HPDE6-E6E7 (cell line): ENCODE measurements around the gene EIF3K.

Experiments
- DNase-seq: peaks from one replicate; pipeline ENCODE4 v3.0.0; 2011; ENCODE audit warnings: missing footprints; ENCODE audit errors: extremely low spot score

The EIF3K gene

GRCh38 chr19:38665950-38666662 is 47.1 kb downstream of the EIF3K start:
- DNase-seq, result no peak

GRCh38 chr19:38666663-38667511 is 47.9 kb downstream of the EIF3K start:
- DNase-seq, result no peak

- DNase-seq, result no peak
These were observed 48.7 kb downstream of the EIF3K start for GRCh38 chr19:38667661-38668171.

GRCh38 chr19:38669552-38669951 is 50.6 kb downstream of the EIF3K start:
- DNase-seq, result no peak

- no peak for DNase-seq
These were observed 52.0 kb downstream of the EIF3K start for GRCh38 chr19:38670921-38671398.

GRCh38 chr19:38671654-38672053 is 52.7 kb downstream of the EIF3K start:
- no peak for DNase-seq

- no peak for DNase-seq
These were observed 54.0 kb downstream of the EIF3K start for GRCh38 chr19:38673030-38673429.

- DNase-seq, result no peak
These were observed 55.6 kb downstream of the EIF3K start for GRCh38 chr19:38674388-38675171.

- DNase-seq, result no peak
These were observed 56.6 kb downstream of the EIF3K start for GRCh38 chr19:38675611-38676010.

- DNase-seq, result no peak
These were observed 57.3 kb downstream of the EIF3K start for GRCh38 chr19:38676023-38676877.

- no peak for DNase-seq
These were observed 58.1 kb downstream of the EIF3K start for GRCh38 chr19:38676878-38677646.

GRCh38 chr19:38678217-38678890 is 59.4 kb downstream of the EIF3K start:
- no peak for DNase-seq

GRCh38 chr19:38678891-38679494 is 60.0 kb downstream of the EIF3K start:
- no peak for DNase-seq

GRCh38 chr19:38679839-38680238 is 60.9 kb downstream of the EIF3K start:
- no peak for DNase-seq

- no peak for DNase-seq
These were observed 63.3 kb downstream of the EIF3K start for GRCh38 chr19:38682195-38682867.

- DNase-seq, result no peak
These were observed 63.9 kb downstream of the EIF3K start for GRCh38 chr19:38682872-38683392.

- DNase-seq, result peak; percentile 91
These were observed 64.5 kb downstream of the EIF3K start for GRCh38 chr19:38683393-38684077.
